ENCODE data around the gene DHX35.

GRCh38 chr20:38950254-38950653, 11.9 kb upstream of the DHX35 start:
- no peak for TF ChIP-seq ZNF184 (tag by site-specific recombination; IDR thresholded peaks at IDR 0.05)
- TF ChIP-seq MEIS1 (CRISPR knock-in tag; IDR thresholded peaks at IDR 0.05; ENCODE audit: borderline replicate concordance): no peak
- TF ChIP-seq, protein P1, sequence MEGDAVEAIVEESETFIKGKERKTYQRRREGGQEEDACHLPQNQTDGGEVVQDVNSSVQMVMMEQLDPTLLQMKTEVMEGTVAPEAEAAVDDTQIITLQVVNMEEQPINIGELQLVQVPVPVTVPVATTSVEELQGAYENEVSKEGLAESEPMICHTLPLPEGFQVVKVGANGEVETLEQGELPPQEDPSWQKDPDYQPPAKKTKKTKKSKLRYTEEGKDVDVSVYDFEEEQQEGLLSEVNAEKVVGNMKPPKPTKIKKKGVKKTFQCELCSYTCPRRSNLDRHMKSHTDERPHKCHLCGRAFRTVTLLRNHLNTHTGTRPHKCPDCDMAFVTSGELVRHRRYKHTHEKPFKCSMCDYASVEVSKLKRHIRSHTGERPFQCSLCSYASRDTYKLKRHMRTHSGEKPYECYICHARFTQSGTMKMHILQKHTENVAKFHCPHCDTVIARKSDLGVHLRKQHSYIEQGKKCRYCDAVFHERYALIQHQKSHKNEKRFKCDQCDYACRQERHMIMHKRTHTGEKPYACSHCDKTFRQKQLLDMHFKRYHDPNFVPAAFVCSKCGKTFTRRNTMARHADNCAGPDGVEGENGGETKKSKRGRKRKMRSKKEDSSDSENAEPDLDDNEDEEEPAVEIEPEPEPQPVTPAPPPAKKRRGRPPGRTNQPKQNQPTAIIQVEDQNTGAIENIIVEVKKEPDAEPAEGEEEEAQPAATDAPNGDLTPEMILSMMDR (tag by site-specific recombination; IDR thresholded peaks at IDR 0.05): no peak
- no peak for TF ChIP-seq ZNF776 (tag by site-specific recombination; IDR thresholded peaks at IDR 0.05; ENCODE audit: borderline replicate concordance)
- TF ChIP-seq ZNF121 (tag by site-specific recombination; IDR thresholded peaks at IDR 0.05): no peak
- TF ChIP-seq KLF9 (tag by site-specific recombination; IDR thresholded peaks at IDR 0.05; ENCODE audit: low read depth): no peak
- TF ChIP-seq ZNF214 (tag by site-specific recombination; IDR thresholded peaks at IDR 0.05; ENCODE audit: borderline replicate concordance): no peak
- TF ChIP-seq ZNF777 (tag by site-specific recombination; IDR thresholded peaks at IDR 0.05; ENCODE audit: borderline replicate concordance): no peak
- no peak for TF ChIP-seq ZNF175 (tag by site-specific recombination; IDR thresholded peaks at IDR 0.05)
- TF ChIP-seq, protein P2, sequence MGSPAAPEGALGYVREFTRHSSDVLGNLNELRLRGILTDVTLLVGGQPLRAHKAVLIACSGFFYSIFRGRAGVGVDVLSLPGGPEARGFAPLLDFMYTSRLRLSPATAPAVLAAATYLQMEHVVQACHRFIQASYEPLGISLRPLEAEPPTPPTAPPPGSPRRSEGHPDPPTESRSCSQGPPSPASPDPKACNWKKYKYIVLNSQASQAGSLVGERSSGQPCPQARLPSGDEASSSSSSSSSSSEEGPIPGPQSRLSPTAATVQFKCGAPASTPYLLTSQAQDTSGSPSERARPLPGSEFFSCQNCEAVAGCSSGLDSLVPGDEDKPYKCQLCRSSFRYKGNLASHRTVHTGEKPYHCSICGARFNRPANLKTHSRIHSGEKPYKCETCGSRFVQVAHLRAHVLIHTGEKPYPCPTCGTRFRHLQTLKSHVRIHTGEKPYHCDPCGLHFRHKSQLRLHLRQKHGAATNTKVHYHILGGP (tag by site-specific recombination; IDR thresholded peaks at IDR 0.05): no peak
- no peak for TF ChIP-seq ZNF274 (IDR thresholded peaks at IDR 0.05; ENCODE audit: low read length)
- no peak for TF ChIP-seq ZNF274 (tag by site-specific recombination; IDR thresholded peaks at IDR 0.05; ENCODE audit: borderline replicate concordance)
- no peak for TF ChIP-seq SP2 (tag by site-specific recombination; IDR thresholded peaks at IDR 0.05)
- TF ChIP-seq HOXD13 (CRISPR knock-in tag; IDR thresholded peaks at IDR 0.05; ENCODE audit: borderline replicate concordance): no peak

Data from HEK293 (cell line).